CD14-positive monocyte (primary cell): Measurements from ENCODE around the gene IGHMBP2. TPM values are rescaled to one million over a fixed set of nuclear protein-coding genes. Genes with fewer than 3 reads are reported as not detected.

Experiments used
- DNase-seq, 3 donors: peaks; one replicate each; pipeline ENCODE4 v3.0.0-alpha.2; 2011 to 2022
- H2AFZ ChIP-seq: 2 replicates; pipeline ENCODE4 v1.6.0; 2012; ENCODE audit warnings: mild to moderate bottlenecking, low read depth, low read length, inconsistent platforms; ENCODE audit not compliant: insufficient read depth, poor library complexity, severe bottlenecking
- H3K27ac ChIP-seq, 2 donors: 1 replicate in 1 of 2; 2 replicates in 1 of 2; pipeline ENCODE4 v1.5.1; 2012 to 2013; ENCODE audit warnings: low read length in 2 of 2, control low read depth in 1 of 2, inconsistent platforms in 1 of 2, low read depth in 1 of 2, mild to moderate bottlenecking in 1 of 2
- H3K27me3 ChIP-seq, 2 donors: one replicate each; pipeline versions ENCODE4 v1.6.0 to v1.6.1; 2011 to 2013; ENCODE audit warnings: low read length in 2 of 2; ENCODE audit not compliant: control insufficient read depth in 2 of 2, insufficient read depth in 2 of 2
- H3K36me3 ChIP-seq, 2 donors: replicated peaks in 1 of 2; 1 replicate in 1 of 2; 2 replicates in 1 of 2; pipeline versions ENCODE4 v1.5.1 to v1.6.1; 2012 to 2013; ENCODE audit warnings: low read length in 2 of 2, control low read depth in 1 of 2, inconsistent platforms in 1 of 2, mild to moderate bottlenecking in 1 of 2; ENCODE audit not compliant: insufficient read depth in 2 of 2, control insufficient read depth in 1 of 2
- H3K4me1 ChIP-seq, 2 donors: 1 replicate in 1 of 2; 2 replicates in 1 of 2; pipeline versions ENCODE4 v1.5.1 to v1.6.1; 2012 to 2013; ENCODE audit warnings: low read length in 2 of 2, control low read depth in 1 of 2, inconsistent platforms in 1 of 2, mild to moderate bottlenecking in 1 of 2, moderate library complexity in 1 of 2; ENCODE audit not compliant: insufficient read depth in 2 of 2, control insufficient read depth in 1 of 2
- H3K4me2 ChIP-seq: replicated peaks from 2 replicates; pipeline ENCODE3; 2012; ENCODE audit warnings: low read length, moderate library complexity, mild to moderate bottlenecking; ENCODE audit not compliant: poor library complexity, severe bottlenecking; ENCODE audit errors: extremely low read depth
- H3K4me3 ChIP-seq, 3 experiments: fragments of 200-600 bp in 1 of 3; sonication (generic) in 1 of 3; replicated peaks in 1 of 3; 1 replicate in 2 of 3; 2 replicates in 1 of 3; pipeline ENCODE4 v1.5.1; 2011 to 2013; ENCODE audit warnings: low read length in 3 of 3, mild to moderate bottlenecking in 3 of 3, control low read depth in 2 of 3, low read depth in 2 of 3, inconsistent platforms in 1 of 3, moderate library complexity in 1 of 3
- H3K79me2 ChIP-seq: 2 replicates; pipeline ENCODE4 v1.6.0; 2012; ENCODE audit warnings: mild to moderate bottlenecking, control low read depth, inconsistent platforms, low read length, moderate library complexity; ENCODE audit not compliant: insufficient read depth
- H3K9ac ChIP-seq: 2 replicates; pipeline ENCODE4 v1.6.0; 2017; ENCODE audit warnings: low read length, mild to moderate bottlenecking; ENCODE audit not compliant: insufficient read depth, poor library complexity, severe bottlenecking
- H3K9me3 ChIP-seq, 2 donors: replicated peaks in 1 of 2; 1 replicate in 1 of 2; 2 replicates in 1 of 2; pipeline versions ENCODE4 v1.5.1 to v1.6.1; 2012 to 2013; ENCODE audit warnings: low read length in 2 of 2, control low read depth in 1 of 2; ENCODE audit not compliant: control insufficient read depth in 1 of 2, insufficient read depth in 1 of 2
- H4K20me1 ChIP-seq: 2 replicates; pipeline ENCODE4 v1.6.0; 2012; ENCODE audit warnings: mild to moderate bottlenecking, low read length, control low read depth, moderate library complexity; ENCODE audit not compliant: insufficient read depth
- H3K27ac Mint-ChIP-seq, 7 donors: one replicate each; pipeline ENCODE4 v1.8.0; 2020; ENCODE audit warnings: mild to moderate bottlenecking in 7 of 7, mixed read lengths in 7 of 7, moderate library complexity in 6 of 7, inconsistent platforms in 2 of 7
- H3K27me3 Mint-ChIP-seq, 3 donors: one replicate each; pipeline ENCODE4 v1.8.0; 2021 to 2022; ENCODE audit warnings: low read depth in 3 of 3, mild to moderate bottlenecking in 3 of 3, mixed read lengths in 3 of 3, moderate library complexity in 3 of 3, inconsistent platforms in 1 of 3
- H3K36me3 Mint-ChIP-seq, 2 donors: one replicate each; pipeline ENCODE4 v1.8.0; 2020; ENCODE audit warnings: mixed read lengths in 2 of 2, inconsistent platforms in 1 of 2, mild to moderate bottlenecking in 1 of 2
- H3K4me1 Mint-ChIP-seq: one replicate; pipeline ENCODE4 v1.8.0; 2020; ENCODE audit warnings: mild to moderate bottlenecking, mixed read lengths
- H3K4me3 Mint-ChIP-seq, 2 donors: one replicate each; pipeline ENCODE4 v1.8.0; 2020; ENCODE audit warnings: mild to moderate bottlenecking in 2 of 2, mixed read lengths in 2 of 2, moderate library complexity in 1 of 2
- H3K9me3 Mint-ChIP-seq, 7 donors: one replicate each; pipeline ENCODE4 v1.8.0; 2020 to 2022; ENCODE audit warnings: mixed read lengths in 7 of 7, mild to moderate bottlenecking in 6 of 7, moderate library complexity in 6 of 7, inconsistent platforms in 2 of 7
- WGBS: methylation state at CpG from one replicate; pipeline ENCODE4 v1.1.5; 2013; ENCODE audit warnings: missing lambda C conversion rate; ENCODE audit not compliant: insufficient coverage; 5-methylcytosine and 5-hydroxymethylcytosine counted together
- intact Hi-C, 2 donors: fragments of 100-400 bp; cut with micrococcal nuclease; formaldehyde crosslinking; loops; one replicate each; pipeline versions ENCODE4 v1.15.0 to v1.15.1; 2023
- polyA plus RNA-seq, 3 donors: library from polyadenylated mRNA; depleted of rRNA in 1 of 3; unstranded in 2 of 3; stranded (reverse) in 1 of 3; fragments of 300-500 nt in 2 of 3; fragments of >200 nt in 1 of 3; fragmentation: Illumina TruSeq in 2 of 3; gene quantifications; 1 replicate in 2 of 3; 2 replicates in 1 of 3; pipeline ENCODE4 v1.2.3, GENCODE V29; 2012 to 2021
- TF ChIP-seq, protein P1 (sequence below): fragments of 200-600 bp; IDR thresholded peaks from one replicate; pipeline ENCODE4 v1.8.0; 2022; ENCODE audit warnings: antibody characterized with exemption, mild to moderate bottlenecking

Gene IGHMBP2
- polyA plus RNA-seq, 3 donors = 3.9 to 14.9 (median 6.0) TPM

DNA sequence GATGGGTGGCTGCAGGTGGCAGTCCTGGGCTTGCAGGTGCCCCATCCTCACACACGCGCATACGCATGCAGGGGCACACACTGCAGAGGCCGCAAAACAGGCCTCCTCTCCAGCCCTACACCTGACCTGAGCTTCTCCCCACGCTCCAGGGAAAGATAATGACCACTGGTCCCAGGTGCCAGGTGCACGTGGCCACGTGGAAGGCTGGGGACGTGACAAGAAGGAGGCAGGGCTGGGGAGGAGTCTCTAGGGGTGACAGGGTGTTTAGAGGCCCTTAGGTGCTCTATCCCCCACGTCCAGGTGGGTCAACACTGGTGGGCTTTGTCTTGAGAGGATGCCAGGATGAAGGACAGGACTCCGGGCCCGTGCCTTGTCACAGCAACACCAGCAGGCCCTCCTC lies 38.5 kb upstream of the IGHMBP2 start:
- DNase-seq = no peak
- 95% methylated on average over 6 of the region's 11 CpGs for WGBS
- Mint-ChIP-seq H3K36me3 (no peaks in the 10 kb centered on the region), H3K9me3 (peaks cover 11 to 28% (median 14%) of the 10 kb centered on the region in 7 donors), H3K27me3 (peaks cover 6 to 7% (median 6%) of the 10 kb centered on the region in 3 donors), H3K4me1 (peaks cover 12% of the 10 kb centered on the region), H3K27ac (no peak overlapping the region), H3K4me3 (no peak overlapping the region)
- Histone ChIP-seq H3K27me3 (no peaks in the 10 kb centered on the region), H3K36me3 (no peaks in the 10 kb centered on the region), H3K4me2 (no peak overlapping the region), H3K4me3 (no peak overlapping the region), H3K27ac (no peak overlapping the region), H3K79me2 (no peaks in the 10 kb centered on the region), H3K9me3 (peaks cover 6 to 8% of the 10 kb centered on the region in 2 donors), H3K4me1 (peaks cover 5 to 7% of the 10 kb centered on the region in 2 donors), H3K9ac (no peak overlapping the region), H2AFZ (no peak overlapping the region), H4K20me1 (no peaks in the 10 kb centered on the region)
- intact Hi-C loops = no loop called here
- TF ChIP-seq, protein P1, sequence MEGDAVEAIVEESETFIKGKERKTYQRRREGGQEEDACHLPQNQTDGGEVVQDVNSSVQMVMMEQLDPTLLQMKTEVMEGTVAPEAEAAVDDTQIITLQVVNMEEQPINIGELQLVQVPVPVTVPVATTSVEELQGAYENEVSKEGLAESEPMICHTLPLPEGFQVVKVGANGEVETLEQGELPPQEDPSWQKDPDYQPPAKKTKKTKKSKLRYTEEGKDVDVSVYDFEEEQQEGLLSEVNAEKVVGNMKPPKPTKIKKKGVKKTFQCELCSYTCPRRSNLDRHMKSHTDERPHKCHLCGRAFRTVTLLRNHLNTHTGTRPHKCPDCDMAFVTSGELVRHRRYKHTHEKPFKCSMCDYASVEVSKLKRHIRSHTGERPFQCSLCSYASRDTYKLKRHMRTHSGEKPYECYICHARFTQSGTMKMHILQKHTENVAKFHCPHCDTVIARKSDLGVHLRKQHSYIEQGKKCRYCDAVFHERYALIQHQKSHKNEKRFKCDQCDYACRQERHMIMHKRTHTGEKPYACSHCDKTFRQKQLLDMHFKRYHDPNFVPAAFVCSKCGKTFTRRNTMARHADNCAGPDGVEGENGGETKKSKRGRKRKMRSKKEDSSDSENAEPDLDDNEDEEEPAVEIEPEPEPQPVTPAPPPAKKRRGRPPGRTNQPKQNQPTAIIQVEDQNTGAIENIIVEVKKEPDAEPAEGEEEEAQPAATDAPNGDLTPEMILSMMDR = no peak

DNA sequence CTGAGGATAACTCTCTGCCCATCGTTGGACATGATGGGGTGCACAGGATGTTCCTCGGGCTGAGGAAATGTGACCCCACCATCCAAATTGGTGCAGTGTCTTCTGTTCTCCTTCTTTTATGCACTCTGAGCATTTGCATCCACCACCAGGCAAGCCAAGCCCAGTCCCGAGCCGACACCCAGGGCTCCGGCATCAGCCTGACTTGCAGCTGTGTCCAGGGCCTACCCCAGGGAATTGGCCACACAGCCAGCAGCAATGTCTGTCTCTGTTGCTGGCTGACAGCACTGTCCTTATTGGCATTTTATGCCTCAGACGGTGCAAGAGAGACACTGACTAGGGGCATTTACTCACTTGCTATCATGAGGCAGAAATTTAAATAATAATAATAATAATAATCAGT lies 36.6 kb upstream of the IGHMBP2 start:
- H3K27me3 Mint-ChIP-seq = peaks cover 3 to 7% (median 6%) of the 10 kb centered on the region in 3 donors
- peaks cover 7 to 13% of the 10 kb centered on the region in 2 donors for H3K4me1 ChIP-seq
- no peaks in the 10 kb centered on the region for H3K36me3 ChIP-seq
- H2AFZ ChIP-seq = no peak overlapping the region
- H3K4me3 Mint-ChIP-seq = no peak overlapping the region
- H3K4me1 Mint-ChIP-seq = peaks cover 19% of the 10 kb centered on the region
- H3K4me2 ChIP-seq = no peak overlapping the region
- DNase-seq = no peak
- peaks cover 6 to 8% of the 10 kb centered on the region in 2 donors for H3K9me3 ChIP-seq
- H3K9ac ChIP-seq = no peak overlapping the region
- WGBS = 90% methylated on average over 5 of the region's 6 CpGs
- no peak overlapping the region for H3K4me3 ChIP-seq
- TF ChIP-seq, protein P1 = no peak
- H3K27ac ChIP-seq = no peak overlapping the region
- H3K27ac Mint-ChIP-seq = no peak overlapping the region
- intact Hi-C loops = no loop called here
- no peaks in the 10 kb centered on the region for H3K27me3 ChIP-seq
- no peaks in the 10 kb centered on the region for H3K36me3 Mint-ChIP-seq
- peaks cover 7 to 18% (median 11%) of the 10 kb centered on the region in 7 donors for H3K9me3 Mint-ChIP-seq
- H3K79me2 ChIP-seq = no peaks in the 10 kb centered on the region
- no peaks in the 10 kb centered on the region for H4K20me1 ChIP-seq
